Esophagus muscularis mucosa (tissue), 4 donors: ENCODE results near the gene TLR2. TPM values are rescaled to one million over a fixed set of nuclear protein-coding genes. Genes with fewer than 3 reads are reported as not detected.
"Not testable (repeated sequence)": the region's sequence is repeated elsewhere in the genome, so short reads cannot be mapped to it uniquely, and the experiment has no call there.

Experiments used
- DNase-seq: peaks from one replicate; pipeline ENCODE4 v3.0.0-alpha.2; 2017; ENCODE audit errors: extremely low spot score
- H3K27ac ChIP-seq, 4 donors: fragments of 200-600 bp; sonication (generic); replicated peaks in 1 of 4; 1 replicate in 3 of 4; 2 replicates in 1 of 4; pipeline ENCODE4 v1.5.1; 2016 to 2019; ENCODE audit warnings: mild to moderate bottlenecking in 1 of 4
- H3K27me3 ChIP-seq, 4 donors: fragments of 200-600 bp; sonication (generic); one replicate each; pipeline versions ENCODE4 v1.5.1 to v1.6.0; 2016 to 2019
- H3K36me3 ChIP-seq, 4 donors: fragments of 200-600 bp; sonication (generic); one replicate each; pipeline ENCODE4 v1.5.1; 2016 to 2019
- H3K4me1 ChIP-seq, 4 donors: fragments of 200-600 bp; sonication (generic); one replicate each; pipeline ENCODE4 v1.5.1; 2016 to 2019
- H3K4me3 ChIP-seq, 4 donors: fragments of 200-600 bp; sonication (generic); 1 replicate in 2 of 4; 2 replicates in 2 of 4; pipeline ENCODE4 v1.5.1; 2016 to 2019; ENCODE audit warnings: mild to moderate bottlenecking in 4 of 4, moderate library complexity in 1 of 4
- H3K9me3 ChIP-seq, 4 donors: fragments of 200-600 bp; sonication (generic); 1 replicate in 3 of 4; 2 replicates in 1 of 4; pipeline ENCODE4 v1.5.1; 2016 to 2019
- CTCF ChIP-seq, 3 experiments: fragments of 200-600 bp in 2 of 3; fragments of 450-650 bp in 1 of 3; sonication (generic) in 2 of 3; IDR thresholded peaks; one replicate each; pipeline ENCODE4 v1.5.1; 2017 to 2019; ENCODE audit warnings: antibody characterized with exemption in 3 of 3, mild to moderate bottlenecking in 2 of 3, moderate library complexity in 1 of 3
- EP300 ChIP-seq: sonication (generic); formaldehyde crosslinking; IDR thresholded peaks from one replicate; pipeline ENCODE4 v1.6.1; 2017; ENCODE audit warnings: antibody characterized with exemption
- POLR2A ChIP-seq: fragments of 450-650 bp; IDR thresholded peaks from one replicate; pipeline ENCODE4 v1.6.1; 2017; ENCODE audit warnings: antibody characterized with exemption, moderate library complexity, mild to moderate bottlenecking, low read depth
- POLR2AphosphoS5 ChIP-seq, 2 donors: sonication (generic); formaldehyde crosslinking; IDR thresholded peaks; one replicate each; pipeline ENCODE4 v1.6.1; 2017; ENCODE audit warnings: antibody characterized with exemption in 2 of 2
- WGBS: methylation state at CpG from one replicate; pipeline ENCODE4 v1.1.5; 2018; 5-methylcytosine and 5-hydroxymethylcytosine counted together
- intact Hi-C: fragments of 100-400 bp; cut with DNase I; formaldehyde crosslinking; loops from one replicate; pipeline ENCODE4 v1.15.1; 2023
- total RNA-seq, 4 donors: library from RNA; depleted of rRNA; stranded (reverse); fragments of >200 nt; gene quantifications; one replicate each; pipeline versions ENCODE4 v1.1.0 to v1.2.1, GENCODE V29; 2016

Gene TLR2
- total RNA-seq, 4 donors from 2014 or later, result 5.6 to 39.8 (median 8.8) TPM

GRCh38 chr4:153655002-153655541, 29.0 kb upstream of the TLR2 start:
- Histone ChIP-seq H3K9me3 (no peaks in the 10 kb centered on the region), H3K4me1 (no peaks in the 10 kb centered on the region), H3K27me3 (peaks cover 0 to 4% (median 0%) of the 10 kb centered on the region in 4 donors), H3K27ac (peak overlapping the region in 3 of 4 donors; percentile 22 to 43 (median 27)), H3K36me3 (no peaks in the 10 kb centered on the region), H3K4me3 (no peak overlapping the region)
- intact Hi-C loops, result no loop called here
- DNase-seq, result no peak
- 58% methylated on average over 4 of the region's 4 CpGs for WGBS
- TF ChIP-seq POLR2A (no peak), CTCF (IDR thresholded peaks at IDR 0.05) (no peak), POLR2AphosphoS5 (IDR thresholded peaks at IDR 0.05) (no peak), EP300 (no peak)

GRCh38 chr4:153655928-153656327, 28.2 kb upstream of the TLR2 start:
- Histone ChIP-seq H3K27me3 (peaks cover 0 to 4% (median 0%) of the 10 kb centered on the region in 4 donors), H3K27ac (peak overlapping the region in 2 of 4 donors; percentile 22 to 43), H3K4me1 (peaks cover 0 to 7% (median 3%) of the 10 kb centered on the region in 4 donors), H3K36me3 (no peaks in the 10 kb centered on the region), H3K9me3 (no peaks in the 10 kb centered on the region), H3K4me3 (no peak overlapping the region)
- TF ChIP-seq POLR2AphosphoS5 (IDR thresholded peaks at IDR 0.05), result peak; percentile 21 to 38
- no peak for TF ChIP-seq EP300
- TF ChIP-seq POLR2A, result no peak
- DNase-seq, result no peak
- intact Hi-C loops, result no loop called here
- 81% methylated on average over 4 of the region's 4 CpGs for WGBS

GRCh38 chr4:153661215-153661822, 22.8 kb upstream of the TLR2 start:
- TF ChIP-seq POLR2A (no peak), POLR2AphosphoS5 (IDR thresholded peaks at IDR 0.05) (peak; percentile 11 to 60)
- intact Hi-C loops, result no loop called here
- H3K36me3 ChIP-seq, result no peaks in the 10 kb centered on the region
- H3K27me3 ChIP-seq, result peaks cover 0 to 4% (median 0%) of the 10 kb centered on the region in 4 donors
- H3K27ac ChIP-seq, result peak overlapping the region in 3 of 4 donors; percentile 5 to 65 (median 22)
- DNase-seq, result no peak
- no peak overlapping the region for H3K4me3 ChIP-seq
- H3K9me3 ChIP-seq, result no peaks in the 10 kb centered on the region
- WGBS, result 62% methylated on average over 6 of the region's 6 CpGs
- H3K4me1 ChIP-seq, result peaks cover 0 to 14% (median 5%) of the 10 kb centered on the region in 4 donors

GRCh38 chr4:153661908-153662307, 22.2 kb upstream of the TLR2 start:
- H3K27ac ChIP-seq, result no peak overlapping the region
- H3K9me3 ChIP-seq, result no peaks in the 10 kb centered on the region
- DNase-seq, result no peak
- intact Hi-C loops, result no loop called here
- H3K36me3 ChIP-seq, result no peaks in the 10 kb centered on the region
- H3K27me3 ChIP-seq, result peaks cover 0 to 4% (median 0%) of the 10 kb centered on the region in 4 donors
- WGBS, result 90% methylated on average over 1 of the region's 1 CpG
- no peak overlapping the region for H3K4me3 ChIP-seq
- no peak for TF ChIP-seq CTCF (IDR thresholded peaks at IDR 0.05)
- no peak for TF ChIP-seq EP300
- no peak for TF ChIP-seq POLR2AphosphoS5 (IDR thresholded peaks at IDR 0.05)
- no peak for TF ChIP-seq POLR2A
- peaks cover 0 to 14% (median 5%) of the 10 kb centered on the region in 4 donors for H3K4me1 ChIP-seq

GRCh38 chr4:153663667-153664066, 20.4 kb upstream of the TLR2 start:
- no peak for DNase-seq
- no peak for TF ChIP-seq EP300
- no peak for TF ChIP-seq POLR2A
- no peak for TF ChIP-seq CTCF (IDR thresholded peaks at IDR 0.05)
- no peak for TF ChIP-seq POLR2AphosphoS5 (IDR thresholded peaks at IDR 0.05)
- H3K9me3 ChIP-seq, result no peaks in the 10 kb centered on the region
- intact Hi-C loops, result no loop called here
- peaks cover 0 to 14% (median 5%) of the 10 kb centered on the region in 4 donors for H3K4me1 ChIP-seq
- H3K36me3 ChIP-seq, result no peaks in the 10 kb centered on the region
- no peak overlapping the region for H3K4me3 ChIP-seq
- peaks cover 0 to 3% (median 0%) of the 10 kb centered on the region in 4 donors for H3K27me3 ChIP-seq
- H3K27ac ChIP-seq, result no peak overlapping the region
- whole genome bisulfite sequencing, result 94% methylated on average over 1 of the region's 1 CpG

- intact Hi-C loops, H3K36me3 ChIP-seq, H3K9me3 ChIP-seq, H3K4me1 ChIP-seq, H3K27ac ChIP-seq, DNase-seq, H3K27me3 ChIP-seq, H3K4me3 ChIP-seq: not testable (repeated sequence)
- 92% methylated on average over 1 of the region's 1 CpG for WGBS
Measured at GRCh38 chr4:153666505-153666904, 17.6 kb upstream of the TLR2 start.
